ENCODE data around the gene PDE8B.

DNA sequence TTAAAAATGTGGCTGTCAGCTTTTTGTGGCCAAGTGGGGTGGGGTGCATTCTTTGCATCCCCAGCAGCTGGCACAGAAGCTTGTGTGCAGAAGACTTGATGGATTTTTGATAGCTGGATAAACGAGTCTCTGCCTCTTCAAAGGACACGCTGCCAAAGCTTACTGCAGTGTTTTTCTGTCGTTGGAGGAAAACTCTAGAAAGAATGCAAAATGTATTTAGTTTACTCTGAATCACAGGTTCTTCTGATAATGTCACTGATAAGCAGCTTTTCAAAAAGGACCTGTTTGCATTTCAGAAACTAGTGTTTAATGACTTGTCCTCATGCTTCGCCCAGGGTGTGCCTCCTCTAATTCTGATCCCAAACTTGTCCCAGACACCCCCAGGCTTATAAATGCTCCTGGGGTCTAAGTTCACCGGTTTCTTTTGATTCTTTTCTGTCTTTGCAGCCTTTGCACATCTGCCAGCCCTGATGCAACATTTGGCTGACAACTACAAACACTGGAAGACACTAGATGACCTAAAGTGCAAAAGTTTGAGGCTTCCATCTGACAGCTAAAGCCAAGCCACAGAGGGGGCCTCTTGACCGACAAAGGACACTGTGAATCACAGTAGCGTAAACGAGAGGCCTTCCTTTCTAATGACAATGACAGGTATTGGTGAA lies 215.6 kb downstream of the PDE8B start:
- TF ChIP-seq CTCF (IDR thresholded peaks at IDR 0.05; ENCODE audit: insufficient read depth, low read depth, low read length), result no peak
- TF ChIP-seq EZH2 (IDR thresholded peaks at IDR 0.05; ENCODE audit: insufficient read depth, low read length), result no peak
